DND-41 (cell line): ENCODE data around the gene CD300C.

ENCODE experiments used
- CTCF ChIP-seq: IDR thresholded peaks from 2 replicates; pipeline ENCODE4 v1.5.1; 2012; ENCODE audit warnings: borderline replicate concordance, low read length, moderate library complexity, mild to moderate bottlenecking; ENCODE audit not compliant: poor library complexity, severe bottlenecking; ENCODE audit errors: extremely low read depth
- EZH2 ChIP-seq: IDR thresholded peaks from 3 replicates; pipeline ENCODE4 v1.6.1; 2012; ENCODE audit warnings: borderline replicate concordance, low read depth, mild to moderate bottlenecking, moderate library complexity, low read length, inconsistent platforms; ENCODE audit not compliant: severe bottlenecking

- TF ChIP-seq CTCF = no peak
- TF ChIP-seq EZH2 = no peak
These were observed 21.5 kb upstream of the CD300C start, which contains the start of gene CD300H for GRCh38 chr17:74567397-74567796.
